GM19395 (cell line): ENCODE measurements around the gene PHLDB3.
"Not testable (repeated sequence)": the region's sequence is repeated elsewhere in the genome, so short reads cannot be mapped to it uniquely, and the experiment has no call there.

Experiments used
- ATAC-seq: cut with Tn5 transposase; IDR thresholded peaks from one replicate; pipeline ENCODE4 v1.9.1; 2021; ENCODE audit warnings: mild to moderate bottlenecking, moderate library complexity; ENCODE audit not compliant: unreplicated experiment

The PHLDB3 gene

GRCh38 chr19:43447655-43448054 lies 56.9 kb downstream of the PHLDB3 start:
- no peak for ATAC-seq

- ATAC-seq = no peak
These were observed 57.6 kb downstream of the PHLDB3 start for GRCh38 chr19:43446746-43447489.

GRCh38 chr19:43445426-43445825 lies 59.1 kb downstream of the PHLDB3 start:
- ATAC-seq = no peak

- no peak for ATAC-seq
These were observed 59.8 kb downstream of the PHLDB3 start for GRCh38 chr19:43444531-43445287.

- ATAC-seq = not testable (repeated sequence)
These were observed 60.5 kb downstream of the PHLDB3 start for GRCh38 chr19:43444091-43444490.

- ATAC-seq = no peak
These were observed 62.8 kb downstream of the PHLDB3 start for GRCh38 chr19:43441716-43442115.

- ATAC-seq = no peak
These were observed 64.9 kb downstream of the PHLDB3 start for GRCh38 chr19:43439709-43440063.

- ATAC-seq = no peak
These were observed 65.4 kb downstream of the PHLDB3 start for GRCh38 chr19:43439032-43439708.

- no peak for ATAC-seq
These were observed 66.1 kb downstream of the PHLDB3 start for GRCh38 chr19:43438291-43439031.

GRCh38 chr19:43437712-43438111 lies 66.8 kb downstream of the PHLDB3 start:
- ATAC-seq = no peak

GRCh38 chr19:43437284-43437683 lies 67.3 kb downstream of the PHLDB3 start:
- not testable (repeated sequence) for ATAC-seq

- ATAC-seq = no peak
These were observed 68.8 kb downstream of the PHLDB3 start for GRCh38 chr19:43435775-43436174.

- no peak for ATAC-seq
These were observed 70.9 kb downstream of the PHLDB3 start for GRCh38 chr19:43433689-43434088.

- no peak for ATAC-seq
These were observed 71.2 kb downstream of the PHLDB3 start for GRCh38 chr19:43433358-43433673.

GRCh38 chr19:43430976-43431375 lies 73.6 kb downstream of the PHLDB3 start:
- ATAC-seq = no peak

GRCh38 chr19:43430142-43430710 lies 74.3 kb downstream of the PHLDB3 start:
- ATAC-seq = no peak

- no peak for ATAC-seq
These were observed 75.2 kb downstream of the PHLDB3 start for GRCh38 chr19:43429395-43429794.

- no peak for ATAC-seq
These were observed 78.8 kb downstream of the PHLDB3 start for GRCh38 chr19:43425567-43426392.
